PC-9 (cell line): ENCODE results near the gene MRTO4. TPM values are rescaled to one million over a fixed set of nuclear protein-coding genes. Genes with fewer than 3 reads are reported as not detected.
"Not testable (repeated sequence)": the region's sequence is repeated elsewhere in the genome, so short reads cannot be mapped to it uniquely, and the experiment has no call there.

Source experiments
- BruUV-seq: library from RNA; stranded (reverse); fragments of 400-500 nt; replicated peaks from 2 replicates; lab custom pipeline; 2021; lab: Mats Ljungman, UMichigan
- CTCF ChIA-PET: fragments of 300-600 bp; sonication (Branson Sonifier 250); formaldehyde crosslinking; loops from one replicate; lab custom pipeline; 2022; ENCODE audit warnings: antibody characterized with exemption; lab: Charles Lee
- POLR2A ChIA-PET: fragments of 300-600 bp; sonication (Branson Sonifier 250); formaldehyde crosslinking; loops from one replicate; lab custom pipeline; 2022; ENCODE audit warnings: antibody characterized with exemption; ENCODE audit not compliant: unreplicated experiment; lab: Charles Lee
- DNase-seq, 2 experiments: peaks; one replicate each; pipeline versions ENCODE4 v3.0.0 to v3.0.0-alpha.2; 2015 to 2022; ENCODE audit warnings: mixed read lengths in 1 of 2
- H2AFZ ChIP-seq: fragments of 200-600 bp; sonication (generic); 2 replicates; pipeline ENCODE4 v1.8.1; 2017; ENCODE audit warnings: antibody characterized with exemption
- H3F3A ChIP-seq: fragments of 200-600 bp; sonication (generic); 2 replicates; pipeline ENCODE4 v1.8.1; 2017; ENCODE audit warnings: antibody characterized with exemption, mild to moderate bottlenecking, low read depth; ENCODE audit not compliant: insufficient read depth
- H3K27ac ChIP-seq: fragments of 200-600 bp; sonication (generic); 2 replicates; pipeline ENCODE4 v1.6.1; 2016; ENCODE audit warnings: mixed run types
- H3K27me3 ChIP-seq: fragments of 200-600 bp; sonication (generic); 2 replicates; pipeline ENCODE4 v1.6.1; 2016; ENCODE audit warnings: low read depth, mixed run types; ENCODE audit not compliant: insufficient read depth
- H3K36me3 ChIP-seq: fragments of 200-600 bp; sonication (generic); 2 replicates; pipeline ENCODE4 v1.6.1; 2016; ENCODE audit warnings: low read depth, mixed run types
- H3K4me1 ChIP-seq: fragments of 200-600 bp; sonication (generic); replicated peaks from 2 replicates; pipeline ENCODE4 v1.6.1; 2016; ENCODE audit warnings: mixed run types; ENCODE audit not compliant: insufficient read depth
- H3K4me2 ChIP-seq: fragments of 200-600 bp; sonication (generic); 2 replicates; pipeline ENCODE4 v1.6.1; 2017; ENCODE audit warnings: mixed run types
- H3K4me3 ChIP-seq: fragments of 200-600 bp; sonication (generic); 2 replicates; pipeline ENCODE4 v1.6.1; 2016; ENCODE audit warnings: mixed run types
- H3K79me2 ChIP-seq: fragments of 200-600 bp; sonication (generic); 2 replicates; pipeline ENCODE4 v1.6.1; 2017; ENCODE audit warnings: low read depth, mixed run types
- H3K9me2 ChIP-seq: fragments of 200-600 bp; sonication (generic); 2 replicates; pipeline ENCODE4 v1.8.1; 2017; ENCODE audit warnings: mild to moderate bottlenecking; ENCODE audit not compliant: insufficient read depth
- H3K9me3 ChIP-seq: fragments of 200-600 bp; sonication (generic); 2 replicates; pipeline ENCODE4 v1.8.1; 2016; ENCODE audit warnings: low read depth; ENCODE audit not compliant: insufficient read depth
- H4K20me1 ChIP-seq: fragments of 200-600 bp; sonication (generic); 2 replicates; pipeline ENCODE4 v1.8.1; 2017; ENCODE audit not compliant: insufficient read depth
- CTCF ChIP-seq: fragments of 200-600 bp; sonication (generic); conservative IDR thresholded peaks from 2 replicates; pipeline ENCODE4 v1.6.1; 2017; ENCODE audit warnings: mixed run types, antibody characterized with exemption, mild to moderate bottlenecking, moderate library complexity
- EZH2 ChIP-seq: fragments of 200-600 bp; sonication (generic); IDR thresholded peaks from 2 replicates; pipeline ENCODE4 v1.8.0; 2017; ENCODE audit warnings: antibody characterized with exemption, low read depth
- intact Hi-C: fragments of 100-400 bp; cut with micrococcal nuclease; formaldehyde crosslinking; loops from one replicate; pipeline ENCODE4 v1.10.0; 2022; ENCODE audit not compliant: unreplicated experiment
- total RNA-seq: library from RNA; stranded (reverse); gene quantifications from 2 replicates; pipeline ENCODE4 v1.2.3, GENCODE V29; 2021

Gene MRTO4
- total RNA-seq, 1 experiment from 2014 or later, result 29.0 TPM

DNA sequence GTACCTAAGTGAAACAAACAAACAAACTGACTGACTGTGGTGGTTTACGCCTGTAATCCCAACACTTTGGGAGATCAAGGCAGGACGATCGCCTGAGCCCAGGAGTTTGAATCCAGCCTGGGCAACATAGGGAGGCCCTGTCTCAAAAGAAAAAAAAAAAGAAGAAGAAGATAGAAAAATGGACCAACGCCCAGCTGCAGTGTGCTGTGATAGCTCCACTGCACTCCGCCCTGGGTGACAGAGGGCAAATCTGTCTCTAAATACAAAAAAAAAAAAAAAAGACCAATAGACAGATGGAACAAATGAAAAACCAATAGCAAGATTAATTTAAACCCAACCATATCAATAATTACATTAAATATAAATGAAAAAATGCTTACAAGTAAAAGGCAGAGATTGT is 23.0 kb downstream of the MRTO4 start:
- intact Hi-C loops, result no loop called here
- CTCF ChIA-PET, result no interaction called here

DNA sequence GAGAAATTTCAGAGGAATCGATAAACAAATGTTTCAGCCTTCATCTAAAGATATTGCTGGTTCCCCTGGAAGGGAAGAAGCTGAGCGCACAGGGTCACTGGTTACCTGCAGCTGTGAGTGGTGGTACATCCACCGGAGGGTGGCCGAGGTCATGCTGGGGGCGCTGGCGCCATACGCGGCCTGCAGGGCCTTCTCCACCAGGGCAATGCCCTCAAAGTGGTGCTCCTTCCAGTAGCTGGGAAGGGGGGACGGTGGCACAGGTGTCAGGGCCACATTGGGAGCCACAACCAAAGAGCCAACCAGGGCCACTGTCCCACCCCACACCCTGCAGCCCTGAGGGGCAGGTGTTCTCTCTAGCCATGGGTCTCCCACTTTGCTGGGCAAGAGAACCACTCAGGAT is 32.3 kb downstream of the MRTO4 start:
- no peaks in the 10 kb centered on the region for H3F3A ChIP-seq
- BruUV-seq, result no TSS peak
- CTCF ChIA-PET, result no interaction called here
- no peak overlapping the region for H3K4me3 ChIP-seq
- no peak for DNase-seq
- H3K36me3 ChIP-seq, result no peaks in the 10 kb centered on the region
- H3K9me3 ChIP-seq, result no peaks in the 10 kb centered on the region
- H2AFZ ChIP-seq, result no peak overlapping the region
- H3K79me2 ChIP-seq, result no peaks in the 10 kb centered on the region
- H3K27ac ChIP-seq, result no peak overlapping the region
- no peak overlapping the region for H3K4me2 ChIP-seq
- H4K20me1 ChIP-seq, result no peaks in the 10 kb centered on the region
- no peaks in the 10 kb centered on the region for H3K9me2 ChIP-seq
- H3K4me1 ChIP-seq, result no peaks in the 10 kb centered on the region
- POLR2A ChIA-PET, result no interaction called here
- intact Hi-C loops, result no loop called here
- TF ChIP-seq EZH2 (no peak), CTCF (no peak)
- no peaks in the 10 kb centered on the region for H3K27me3 ChIP-seq

More for the DNA sequence above, 23.0 kb downstream of the MRTO4 start:
- Histone ChIP-seq H3K79me2 (no peaks in the 10 kb centered on the region), H3K9me3 (no peaks in the 10 kb centered on the region), H3K4me1 (no peaks in the 10 kb centered on the region), H3K27me3 (no peaks in the 10 kb centered on the region), H4K20me1 (no peaks in the 10 kb centered on the region), H3F3A (no peaks in the 10 kb centered on the region), H3K4me3 (no peak overlapping the region), H3K27ac (no peak overlapping the region), H3K36me3 (no peaks in the 10 kb centered on the region), H2AFZ (no peak overlapping the region), H3K4me2 (no peak overlapping the region), H3K9me2 (no peaks in the 10 kb centered on the region)
- DNase-seq, result no peak
- BruUV-seq, result no TSS peak
- POLR2A ChIA-PET, result no interaction called here
- TF ChIP-seq CTCF (no peak), EZH2 (no peak)

- no peaks in the 10 kb centered on the region for H3K36me3 ChIP-seq
- H3K4me1 ChIP-seq, result no peaks in the 10 kb centered on the region
- H3K4me3 ChIP-seq, result no peak overlapping the region
- no peaks in the 10 kb centered on the region for H3F3A ChIP-seq
- no peaks in the 10 kb centered on the region for H3K79me2 ChIP-seq
- no peak overlapping the region for H3K27ac ChIP-seq
- no peak overlapping the region for H2AFZ ChIP-seq
- no peaks in the 10 kb centered on the region for H3K9me2 ChIP-seq
- no peaks in the 10 kb centered on the region for H4K20me1 ChIP-seq
- BruUV-seq, result no TSS peak
- H3K4me2 ChIP-seq, result no peak overlapping the region
- TF ChIP-seq EZH2 (no peak), CTCF (no peak)
- H3K9me3 ChIP-seq, result no peaks in the 10 kb centered on the region
- intact Hi-C loops, result no loop called here
- ChIA-PET POLR2A (no interaction called here), CTCF (no interaction called here)
- no peak for DNase-seq
- no peaks in the 10 kb centered on the region for H3K27me3 ChIP-seq
Measured at GRCh38 chr1:19284881-19285280, 33.3 kb downstream of the MRTO4 start.

DNA sequence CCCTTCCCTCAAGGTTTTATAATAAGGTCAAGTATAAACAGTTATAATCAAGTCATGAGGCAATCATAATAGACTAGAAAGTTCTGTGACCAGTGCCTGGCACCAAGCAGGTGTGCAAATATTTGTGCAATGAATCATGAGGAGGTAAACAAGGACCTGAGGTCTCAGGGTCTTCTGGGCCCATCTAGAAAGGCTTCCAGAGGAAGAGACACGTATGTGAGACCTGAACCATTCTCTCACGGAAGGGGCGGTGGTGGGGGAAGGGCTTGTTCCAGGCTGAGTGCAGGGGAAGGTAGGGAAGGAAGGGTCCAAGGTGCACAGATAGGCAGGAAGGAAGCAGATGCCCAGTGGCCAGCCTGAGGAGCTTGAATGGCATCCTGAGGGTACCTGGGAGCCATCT is 33.8 kb downstream of the MRTO4 start:
- H4K20me1 ChIP-seq, H3K36me3 ChIP-seq, H3K9me3 ChIP-seq, H3K4me3 ChIP-seq, DNase-seq, H3K79me2 ChIP-seq, H3K27ac ChIP-seq, CTCF ChIA-PET, H3K27me3 ChIP-seq, H3K4me2 ChIP-seq, H3K4me1 ChIP-seq, POLR2A ChIA-PET, intact Hi-C loops, H3F3A ChIP-seq, BruUV-seq, H3K9me2 ChIP-seq, H2AFZ ChIP-seq: not testable (repeated sequence)

DNA sequence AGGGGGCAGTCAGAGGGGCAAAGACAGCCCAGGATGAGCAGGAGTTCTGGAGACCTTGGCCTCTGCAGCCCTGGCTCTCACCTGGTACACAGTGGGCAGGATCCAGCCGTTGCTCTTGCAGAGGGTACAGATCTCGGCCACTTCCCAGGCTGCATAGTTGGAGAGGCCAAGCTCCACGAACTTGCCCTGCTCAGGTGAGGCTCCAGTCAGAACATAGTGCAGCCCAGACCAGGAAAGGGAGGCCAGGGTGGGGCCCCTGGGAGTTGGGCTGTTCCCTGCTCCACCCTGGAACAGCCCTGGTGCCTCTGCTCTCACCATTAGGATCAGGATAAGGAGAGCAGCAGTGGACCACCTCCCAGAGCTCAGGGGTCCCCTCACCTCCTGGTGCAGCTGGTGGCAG is 34.2 kb downstream of the MRTO4 start:
- H3K9me2 ChIP-seq, H3K4me3 ChIP-seq, H4K20me1 ChIP-seq, H3F3A ChIP-seq, H3K4me2 ChIP-seq, intact Hi-C loops, H3K36me3 ChIP-seq, CTCF ChIA-PET, H2AFZ ChIP-seq, DNase-seq, BruUV-seq, POLR2A ChIA-PET, H3K9me3 ChIP-seq, H3K27ac ChIP-seq, H3K79me2 ChIP-seq, H3K27me3 ChIP-seq, H3K4me1 ChIP-seq: not testable (repeated sequence)
